Mucosa of rectum (tissue), 2 donors: ENCODE data around the gene PAK5.

Experiments
- H3K27ac ChIP-seq, 2 donors: one replicate each; pipeline ENCODE4 v1.7.0; 2013; ENCODE audit warnings: inconsistent platforms in 2 of 2, low read depth in 2 of 2, low read length in 2 of 2
- H3K27me3 ChIP-seq, 2 donors: one replicate each; pipeline ENCODE4 v1.7.0; 2013; ENCODE audit warnings: low read length in 2 of 2; ENCODE audit not compliant: control insufficient read depth in 2 of 2, insufficient read depth in 2 of 2
- H3K36me3 ChIP-seq, 2 donors: one replicate each; pipeline ENCODE4 v1.7.0; 2013; ENCODE audit warnings: low read length in 2 of 2; ENCODE audit not compliant: control insufficient read depth in 2 of 2, insufficient read depth in 2 of 2
- H3K4me1 ChIP-seq, 2 donors: one replicate each; pipeline ENCODE4 v1.7.0; 2013; ENCODE audit warnings: low read length in 2 of 2, mild to moderate bottlenecking in 1 of 2; ENCODE audit not compliant: control insufficient read depth in 2 of 2, insufficient read depth in 2 of 2
- H3K4me3 ChIP-seq, 2 donors: one replicate each; pipeline ENCODE4 v1.7.0; 2013; ENCODE audit warnings: low read length in 2 of 2
- H3K9ac ChIP-seq, 2 donors: one replicate each; pipeline ENCODE4 v1.7.0; 2013; ENCODE audit warnings: low read length in 2 of 2, low read depth in 1 of 2, mild to moderate bottlenecking in 1 of 2
- H3K9me3 ChIP-seq, 2 donors: one replicate each; pipeline ENCODE4 v1.7.0; 2013; ENCODE audit warnings: low read length in 2 of 2; ENCODE audit not compliant: control insufficient read depth in 2 of 2
- donor health status: healthy.
- donor health status: Normal muscosa, but diverticular disease.

Gene PAK5

DNA sequence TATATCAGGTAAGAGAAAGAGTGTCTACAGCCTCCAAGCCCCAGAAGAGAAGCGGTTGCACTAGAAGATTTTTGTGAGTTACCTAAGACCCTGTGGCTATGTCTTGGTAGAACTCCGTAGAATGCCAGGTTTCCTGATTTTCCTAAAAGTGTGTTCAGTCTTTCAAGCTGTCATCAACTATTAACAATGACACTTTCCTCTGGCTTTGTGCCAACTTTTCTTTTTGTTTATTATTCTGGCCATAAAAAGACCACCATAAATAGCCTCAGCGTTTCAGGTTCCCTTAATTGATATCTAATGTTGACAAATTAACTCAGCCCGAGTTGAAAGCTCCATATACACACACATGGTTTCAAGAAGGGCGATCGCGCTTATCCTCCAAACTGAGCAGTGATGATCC is 1.2 kb downstream of the PAK5 start:
- H3K4me1 ChIP-seq, result no peaks in the 10 kb centered on the region
- H3K9me3 ChIP-seq, result no peaks in the 10 kb centered on the region
- H3K4me3 ChIP-seq, result no peak overlapping the region
- H3K27ac ChIP-seq, result no peak overlapping the region
- no peak overlapping the region for H3K9ac ChIP-seq
- H3K36me3 ChIP-seq, result no peaks in the 10 kb centered on the region
- peaks cover 9 to 12% of the 10 kb centered on the region in 2 donors for H3K27me3 ChIP-seq

GRCh38 chr20:9835302-9835701 is 3.6 kb downstream of the PAK5 start:
- Histone ChIP-seq H3K9me3 (no peaks in the 10 kb centered on the region), H3K27me3 (peaks cover 9 to 12% of the 10 kb centered on the region in 2 donors), H3K9ac (no peak overlapping the region), H3K4me1 (no peaks in the 10 kb centered on the region), H3K36me3 (no peaks in the 10 kb centered on the region), H3K4me3 (no peak overlapping the region), H3K27ac (no peak overlapping the region)

GRCh38 chr20:9831032-9831431 is 7.8 kb downstream of the PAK5 start:
- H3K9ac ChIP-seq, result no peak overlapping the region
- no peaks in the 10 kb centered on the region for H3K27me3 ChIP-seq
- no peaks in the 10 kb centered on the region for H3K4me1 ChIP-seq
- no peak overlapping the region for H3K4me3 ChIP-seq
- H3K36me3 ChIP-seq, result no peaks in the 10 kb centered on the region
- no peaks in the 10 kb centered on the region for H3K9me3 ChIP-seq
- H3K27ac ChIP-seq, result no peak overlapping the region

GRCh38 chr20:9829835-9830234 is 9.0 kb downstream of the PAK5 start:
- Histone ChIP-seq H3K9me3 (no peaks in the 10 kb centered on the region), H3K4me1 (no peaks in the 10 kb centered on the region), H3K27ac (no peak overlapping the region), H3K36me3 (no peaks in the 10 kb centered on the region), H3K4me3 (no peak overlapping the region), H3K27me3 (no peaks in the 10 kb centered on the region), H3K9ac (no peak overlapping the region)

GRCh38 chr20:9817654-9818053 is 21.2 kb downstream of the PAK5 start:
- H3K27ac ChIP-seq, result no peak overlapping the region
- no peak overlapping the region for H3K4me3 ChIP-seq
- no peaks in the 10 kb centered on the region for H3K27me3 ChIP-seq
- H3K36me3 ChIP-seq, result no peaks in the 10 kb centered on the region
- no peak overlapping the region for H3K9ac ChIP-seq
- no peaks in the 10 kb centered on the region for H3K9me3 ChIP-seq
- no peaks in the 10 kb centered on the region for H3K4me1 ChIP-seq

DNA sequence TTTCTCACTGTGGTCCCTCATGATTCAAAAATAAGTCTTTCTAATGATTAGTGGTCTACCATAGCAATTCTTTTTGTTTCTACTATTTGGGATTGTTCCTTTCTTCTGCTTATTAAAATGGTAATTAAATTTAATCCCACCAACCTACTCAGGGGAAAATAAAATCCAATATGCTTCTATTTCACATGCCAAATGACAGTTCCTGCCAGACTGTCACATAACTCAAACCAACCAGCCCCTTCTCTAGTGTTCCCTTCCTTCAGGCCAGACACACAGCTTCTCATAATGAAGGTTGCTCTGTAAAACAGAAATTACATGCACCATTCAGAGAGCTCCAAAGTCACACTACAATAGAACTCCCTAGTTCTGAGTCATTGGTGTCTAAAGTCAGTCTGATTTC is 23.2 kb downstream of the PAK5 start:
- no peaks in the 10 kb centered on the region for H3K36me3 ChIP-seq
- H3K27me3 ChIP-seq, result no peaks in the 10 kb centered on the region
- H3K27ac ChIP-seq, result no peak overlapping the region
- H3K4me1 ChIP-seq, result no peaks in the 10 kb centered on the region
- no peaks in the 10 kb centered on the region for H3K9me3 ChIP-seq
- no peak overlapping the region for H3K4me3 ChIP-seq
- H3K9ac ChIP-seq, result no peak overlapping the region

- H3K36me3 ChIP-seq, result no peaks in the 10 kb centered on the region
- H3K9me3 ChIP-seq, result no peaks in the 10 kb centered on the region
- no peaks in the 10 kb centered on the region for H3K4me1 ChIP-seq
- H3K27me3 ChIP-seq, result no peaks in the 10 kb centered on the region
- H3K9ac ChIP-seq, result no peak overlapping the region
- no peak overlapping the region for H3K4me3 ChIP-seq
- H3K27ac ChIP-seq, result no peak overlapping the region
Observed at GRCh38 chr20:9810738-9811137, 28.1 kb downstream of the PAK5 start.

GRCh38 chr20:9809271-9809670 is 29.6 kb downstream of the PAK5 start:
- Histone ChIP-seq H3K9ac (no peak overlapping the region), H3K36me3 (no peaks in the 10 kb centered on the region), H3K27me3 (no peaks in the 10 kb centered on the region), H3K9me3 (no peaks in the 10 kb centered on the region), H3K4me1 (no peaks in the 10 kb centered on the region), H3K4me3 (no peak overlapping the region), H3K27ac (no peak overlapping the region)

DNA sequence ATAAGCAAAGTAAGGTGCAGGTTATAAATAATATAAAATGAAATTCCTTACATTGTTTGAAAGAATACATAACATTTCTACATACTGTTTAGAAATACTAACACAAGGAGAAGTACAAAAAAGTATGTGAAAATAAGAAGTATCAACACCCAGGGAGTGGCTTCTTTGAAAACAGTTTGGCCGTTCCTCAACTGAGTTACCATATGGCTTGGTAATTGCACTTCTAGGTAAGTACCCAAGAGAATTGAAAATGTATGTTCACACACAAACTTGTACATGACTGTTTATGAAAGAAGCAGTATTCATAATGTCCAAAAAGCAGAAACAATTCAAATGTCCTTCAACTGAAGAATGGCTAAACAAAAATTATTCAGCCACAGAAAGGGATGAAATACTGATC is 30.7 kb downstream of the PAK5 start:
- H3K27me3 ChIP-seq, result no peaks in the 10 kb centered on the region
- H3K36me3 ChIP-seq, result no peaks in the 10 kb centered on the region
- H3K4me1 ChIP-seq, result no peaks in the 10 kb centered on the region
- H3K4me3 ChIP-seq, result no peak overlapping the region
- no peak overlapping the region for H3K27ac ChIP-seq
- no peak overlapping the region for H3K9ac ChIP-seq
- H3K9me3 ChIP-seq, result no peaks in the 10 kb centered on the region

GRCh38 chr20:9807136-9807535 is 31.7 kb downstream of the PAK5 start:
- no peak overlapping the region for H3K4me3 ChIP-seq
- no peaks in the 10 kb centered on the region for H3K36me3 ChIP-seq
- no peaks in the 10 kb centered on the region for H3K4me1 ChIP-seq
- H3K9ac ChIP-seq, result no peak overlapping the region
- no peaks in the 10 kb centered on the region for H3K9me3 ChIP-seq
- H3K27ac ChIP-seq, result no peak overlapping the region
- no peaks in the 10 kb centered on the region for H3K27me3 ChIP-seq

DNA sequence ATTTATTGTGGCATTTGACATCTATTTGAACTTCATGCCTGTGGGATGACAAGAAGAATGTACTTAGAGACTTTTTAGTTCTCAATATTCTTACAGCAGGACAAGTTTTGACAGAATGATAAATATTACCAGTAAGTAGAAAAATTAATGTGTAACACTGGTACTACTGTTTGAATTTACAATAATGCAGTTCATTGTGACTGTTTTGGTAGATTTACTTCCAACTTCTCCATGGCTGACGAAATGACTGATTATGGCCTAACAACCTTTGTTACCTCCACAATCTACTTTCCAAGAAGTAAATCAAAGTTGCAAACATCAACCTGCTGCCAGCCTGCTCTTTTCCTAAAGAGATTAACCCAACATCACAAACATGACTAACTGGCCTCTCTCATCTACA is 38.5 kb downstream of the PAK5 start:
- no peaks in the 10 kb centered on the region for H3K4me1 ChIP-seq
- no peak overlapping the region for H3K4me3 ChIP-seq
- no peak overlapping the region for H3K9ac ChIP-seq
- H3K27me3 ChIP-seq, result no peaks in the 10 kb centered on the region
- no peaks in the 10 kb centered on the region for H3K9me3 ChIP-seq
- H3K36me3 ChIP-seq, result no peaks in the 10 kb centered on the region
- H3K27ac ChIP-seq, result no peak overlapping the region
